Measurements from ENCODE around the gene C17orf113. TPM values are rescaled to one million over a fixed set of nuclear protein-coding genes. Genes with fewer than 3 reads are reported as not detected.
A peak's percentile ranks its signal among the peaks of the same experiment; 100 is the strongest.
"Not testable (repeated sequence)": the region's sequence is repeated elsewhere in the genome, so short reads cannot be mapped to it uniquely, and the experiment has no call there.

Gene C17orf113
- total RNA-seq, 1 donor = under 0.01 TPM

GRCh38 chr17:42018339-42018738, 32.1 kb downstream of the C17orf113 start:
- H3K4me3 ChIP-seq (ENCODE audit: insufficient read depth, low read length) = peak overlapping the region; percentile 99

DNA sequence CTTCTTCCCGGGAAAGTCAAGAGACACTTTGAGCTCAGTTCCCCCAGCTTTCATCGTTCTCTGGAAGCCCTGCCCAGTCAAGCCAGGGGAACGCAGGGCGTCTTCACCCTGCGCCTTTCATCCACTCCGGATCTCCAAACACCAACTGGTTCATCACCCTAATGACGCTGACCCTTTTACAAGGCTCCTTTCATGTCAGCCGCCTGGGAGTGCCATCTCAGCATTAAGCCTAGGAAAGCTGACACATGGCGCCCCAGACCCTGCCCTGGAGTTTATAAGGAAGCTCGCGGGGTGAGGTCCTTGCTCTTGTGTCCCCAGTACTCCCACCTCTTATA, 32.6 kb downstream of the C17orf113 start:
- TF ChIP-seq CTCF (IDR thresholded peaks at IDR 0.05; ENCODE audit: extremely low read depth, low read depth, low read length) = no peak
- peak; percentile 89 for DNase-seq (ENCODE audit: insufficient read length, low spot score, missing footprints)
- Histone ChIP-seq H3K4me2 (ENCODE audit: insufficient read depth, low read length) (peak overlapping the region; percentile 97), H3K4me1 (ENCODE audit: insufficient read depth, low read length) (peaks cover 26% of the 10 kb centered on the region), H3K79me2 (ENCODE audit: insufficient read depth, low read length) (peaks cover 71% of the 10 kb centered on the region), H3K36me3 (ENCODE audit: insufficient read depth, low read length) (peaks cover 14% of the 10 kb centered on the region), H3K4me3 (ENCODE audit: insufficient read depth, low read length) (peak overlapping the region; percentile 99), H3K27me3 (ENCODE audit: insufficient read depth, low read length) (no peaks in the 10 kb centered on the region), H3K27ac (ENCODE audit: low read depth, low read length) (peak overlapping the region; percentile 94), H2AFZ (ENCODE audit: low read length) (peak overlapping the region; percentile 97), H4K20me1 (ENCODE audit: insufficient read depth, low read length) (peaks cover 9% of the 10 kb centered on the region), H3K9me3 (ENCODE audit: low read depth, low read length) (no peaks in the 10 kb centered on the region)

More at GRCh38 chr17:42018339-42018738, 32.1 kb downstream of the C17orf113 start:
- Histone ChIP-seq H3K36me3 (ENCODE audit: insufficient read depth, low read length) (peaks cover 20% of the 10 kb centered on the region), H3K9me3 (ENCODE audit: low read depth, low read length) (no peaks in the 10 kb centered on the region), H3K4me1 (ENCODE audit: insufficient read depth, low read length) (peaks cover 22% of the 10 kb centered on the region), H3K79me2 (ENCODE audit: insufficient read depth, low read length) (peaks cover 66% of the 10 kb centered on the region), H3K4me2 (ENCODE audit: insufficient read depth, low read length) (peak overlapping the region; percentile 97), H4K20me1 (ENCODE audit: insufficient read depth, low read length) (peaks cover 4% of the 10 kb centered on the region), H3K27me3 (ENCODE audit: insufficient read depth, low read length) (no peaks in the 10 kb centered on the region), H2AFZ (ENCODE audit: low read length) (peak overlapping the region; percentile 97), H3K27ac (ENCODE audit: low read depth, low read length) (peak overlapping the region; percentile 94)
- no peak for TF ChIP-seq CTCF (IDR thresholded peaks at IDR 0.05; ENCODE audit: extremely low read depth, low read depth, low read length)
- DNase-seq (ENCODE audit: insufficient read length, low spot score, missing footprints) = no peak

GRCh38 chr17:42016941-42017865, 33.2 kb downstream of the C17orf113 start, which contains the start of gene DNAJC7:
DNAJC7 (minus strand) TSS chr17:42017439; CDS start chr17:42017416, 23 bp downstream.
- no peak for TF ChIP-seq CTCF (IDR thresholded peaks at IDR 0.05; ENCODE audit: extremely low read depth, low read depth, low read length)
- Histone ChIP-seq H3K79me2 (ENCODE audit: insufficient read depth, low read length) (peaks cover 75% of the 10 kb centered on the region), H3K4me1 (ENCODE audit: insufficient read depth, low read length) (peaks cover 31% of the 10 kb centered on the region), H3K27ac (ENCODE audit: low read depth, low read length) (peak within 1 kb of the TSS; percentile 94), H2AFZ (ENCODE audit: low read length) (peak within 1 kb of the TSS; percentile 97), H3K4me3 (ENCODE audit: insufficient read depth, low read length) (peak within 1 kb of the TSS; percentile 99), H3K4me2 (ENCODE audit: insufficient read depth, low read length) (peak within 1 kb of the TSS; percentile 97), H3K27me3 (ENCODE audit: insufficient read depth, low read length) (no peaks in the 10 kb centered on the region), H3K36me3 (ENCODE audit: insufficient read depth, low read length) (peaks cover 8% of the 10 kb centered on the region), H4K20me1 (ENCODE audit: insufficient read depth, low read length) (peaks cover 10% of the 10 kb centered on the region), H3K9me3 (ENCODE audit: low read depth, low read length) (no peaks in the 10 kb centered on the region)
- peak; percentile 97 for DNase-seq (ENCODE audit: insufficient read length, low spot score, missing footprints)

GRCh38 chr17:42016411-42016831, 34.0 kb downstream of the C17orf113 start:
- H3K79me2 ChIP-seq (ENCODE audit: insufficient read depth, low read length) = peaks cover 79% of the 10 kb centered on the region
- H3K4me3 ChIP-seq (ENCODE audit: insufficient read depth, low read length) = peak overlapping the region; percentile 99
- TF ChIP-seq CTCF (IDR thresholded peaks at IDR 0.05; ENCODE audit: extremely low read depth, low read depth, low read length) = no peak
- peak overlapping the region; percentile 97 for H3K4me2 ChIP-seq (ENCODE audit: insufficient read depth, low read length)
- peaks cover 10% of the 10 kb centered on the region for H4K20me1 ChIP-seq (ENCODE audit: insufficient read depth, low read length)
- peak overlapping the region; percentile 97 for H2AFZ ChIP-seq (ENCODE audit: low read length)
- H3K27ac ChIP-seq (ENCODE audit: low read depth, low read length) = peak overlapping the region; percentile 94
- DNase-seq (ENCODE audit: insufficient read length, low spot score, missing footprints) = peak; percentile 82
- H3K36me3 ChIP-seq (ENCODE audit: insufficient read depth, low read length) = peaks cover 2% of the 10 kb centered on the region
- no peaks in the 10 kb centered on the region for H3K9me3 ChIP-seq (ENCODE audit: low read depth, low read length)
- H3K4me1 ChIP-seq (ENCODE audit: insufficient read depth, low read length) = peaks cover 37% of the 10 kb centered on the region
- H3K27me3 ChIP-seq (ENCODE audit: insufficient read depth, low read length) = no peaks in the 10 kb centered on the region

DNA sequence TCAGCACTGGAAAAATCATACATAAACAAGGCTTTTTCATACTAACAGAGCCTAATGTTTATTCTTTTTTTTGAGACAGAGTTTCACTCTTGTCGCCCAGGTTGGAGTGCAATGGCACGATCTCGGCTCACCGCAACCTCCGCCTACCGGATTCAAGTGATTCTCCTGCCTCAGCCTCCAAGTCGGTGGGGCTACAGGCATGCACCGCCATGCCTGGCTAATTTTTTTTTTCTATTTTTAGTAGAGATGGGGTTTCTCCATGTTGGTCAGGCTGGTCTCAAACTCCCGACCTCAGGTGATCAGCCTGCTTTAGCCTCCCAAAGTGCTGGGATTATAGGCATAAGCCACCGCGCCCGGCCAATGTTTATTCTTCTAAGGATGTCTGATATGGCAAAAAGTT, 36.7 kb downstream of the C17orf113 start:
- peaks cover 55% of the 10 kb centered on the region for H3K4me1 ChIP-seq (ENCODE audit: insufficient read depth, low read length)

More for the DNA sequence above, 36.7 kb downstream of the C17orf113 start:
- peaks cover 15% of the 10 kb centered on the region for H4K20me1 ChIP-seq (ENCODE audit: insufficient read depth, low read length)
- not testable (repeated sequence) for H3K4me2 ChIP-seq (ENCODE audit: insufficient read depth, low read length); H2AFZ ChIP-seq (ENCODE audit: low read length); DNase-seq (ENCODE audit: insufficient read length, low spot score, missing footprints); H3K4me3 ChIP-seq (ENCODE audit: insufficient read depth, low read length); H3K27me3 ChIP-seq (ENCODE audit: insufficient read depth, low read length); H3K27ac ChIP-seq (ENCODE audit: low read depth, low read length); H3K9me3 ChIP-seq (ENCODE audit: low read depth, low read length); H3K36me3 ChIP-seq (ENCODE audit: insufficient read depth, low read length)
- peaks cover 85% of the 10 kb centered on the region for H3K79me2 ChIP-seq (ENCODE audit: insufficient read depth, low read length)
